Muscle of leg (tissue), 11 donors: ENCODE data around the gene MFSD12. TPM values are rescaled to one million over a fixed set of nuclear protein-coding genes. Genes with fewer than 3 reads are reported as not detected.
"Not testable (repeated sequence)": the region's sequence is repeated elsewhere in the genome, so short reads cannot be mapped to it uniquely, and the experiment has no call there.

Experiments
- DNase-seq: peaks from one replicate; pipeline ENCODE4 v3.0.0; 2013
- H3K27ac ChIP-seq: one replicate; pipeline ENCODE4 v1.5.1; 2013; ENCODE audit warnings: mild to moderate bottlenecking, low read length, control low read depth
- H3K27me3 ChIP-seq: one replicate; pipeline ENCODE4 v1.6.1; 2013; ENCODE audit warnings: low read length; ENCODE audit not compliant: control insufficient read depth, insufficient read depth
- H3K36me3 ChIP-seq: one replicate; pipeline ENCODE4 v1.6.1; 2013; ENCODE audit warnings: low read length; ENCODE audit not compliant: control insufficient read depth, insufficient read depth
- H3K4me1 ChIP-seq: one replicate; pipeline ENCODE4 v1.6.1; 2013; ENCODE audit warnings: low read length; ENCODE audit not compliant: control insufficient read depth, insufficient read depth
- H3K4me3 ChIP-seq: one replicate; pipeline ENCODE4 v1.5.1; 2013; ENCODE audit warnings: low read length, control low read depth
- H3K9me3 ChIP-seq: replicated peaks from 2 replicates; pipeline ENCODE4 v1.6.1; 2013; ENCODE audit warnings: low read depth, low read length; ENCODE audit not compliant: control insufficient read depth
- WGBS: methylation state at CpG from one replicate; pipeline ENCODE4 v1.1.5; 2013; ENCODE audit warnings: missing lambda C conversion rate; ENCODE audit not compliant: insufficient coverage; 5-methylcytosine and 5-hydroxymethylcytosine counted together
- polyA plus RNA-seq, 8 donors: library from polyadenylated mRNA; unstranded; fragments of 120-200 nt; gene quantifications; one replicate each; pipeline versions ENCODE4 v1.2.1 to v1.2.3, GENCODE V29; 2013; ENCODE audit warnings: inconsistent platforms in 1 of 8, low replicate concordance in 1 of 8; ENCODE audit not compliant: insufficient read length in 8 of 8, insufficient read depth in 1 of 8
- total RNA-seq: library from RNA; stranded (reverse); fragments of 120-200 nt; gene quantifications from one replicate; pipeline ENCODE4 v1.2.4, GENCODE V29; 2013

Gene MFSD12
- total and polyA plus RNA-seq, 9 donors = 15.3 to 39.7 (median 27.6) TPM

- 43% methylated on average over 48 of the region's 55 CpGs for WGBS
- no peak overlapping the region for H3K27ac ChIP-seq
Observed at GRCh38 chr19:3573858-3574637, 16.7 kb upstream of the MFSD12 start.

GRCh38 chr19:3573162-3573857 lies 15.9 kb upstream of the MFSD12 start:
- Histone ChIP-seq H3K36me3 (peaks cover 12% of the 10 kb centered on the region), H3K9me3 (no peaks in the 10 kb centered on the region), H3K27ac (peak overlapping the region; percentile 83), H3K4me3 (peak overlapping the region; percentile 86), H3K4me1 (peaks cover 30% of the 10 kb centered on the region), H3K27me3 (no peaks in the 10 kb centered on the region)
- WGBS = under 1% methylated on average over 55 of the region's 60 CpGs
- DNase-seq = peak; percentile 32

More at GRCh38 chr19:3573858-3574637, 16.7 kb upstream of the MFSD12 start:
- Histone ChIP-seq H3K4me3 (peak overlapping the region; percentile 86), H3K27me3 (no peaks in the 10 kb centered on the region), H3K9me3 (no peaks in the 10 kb centered on the region), H3K36me3 (peaks cover 12% of the 10 kb centered on the region), H3K4me1 (peaks cover 30% of the 10 kb centered on the region)
- DNase-seq = peak; percentile 86

DNA sequence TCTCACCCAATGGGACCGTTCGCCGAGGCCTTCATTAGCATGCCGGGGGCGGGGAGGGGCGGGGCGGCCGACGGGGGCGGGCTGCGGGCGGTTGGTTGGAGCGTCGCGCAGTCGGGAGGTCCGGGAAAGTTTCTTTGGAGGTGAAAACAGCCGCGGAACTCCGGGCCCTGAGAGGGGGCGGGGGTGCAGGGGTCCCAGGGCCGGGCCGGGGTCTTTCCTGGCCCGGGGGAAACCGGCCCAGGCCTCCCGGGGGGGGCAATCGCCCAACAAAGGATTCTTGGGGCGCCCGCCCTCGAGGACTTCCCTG lies 15.4 kb upstream of the MFSD12 start, which contains the start of gene HMG20B:
Gene HMG20B (plus strand): TSS at position 90 of the 307 bp plus-strand sequence. CDS start 366 bp downstream, outside the sequence.
- Histone ChIP-seq H3K9me3 (no peaks in the 10 kb centered on the region), H3K4me1 (peaks cover 30% of the 10 kb centered on the region), H3K27me3 (no peaks in the 10 kb centered on the region), H3K36me3 (peaks cover 12% of the 10 kb centered on the region), H3K4me3 (peak within 1 kb of the TSS; percentile 86), H3K27ac (peak within 1 kb of the TSS; percentile 83)
- DNase-seq = no peak
- WGBS = 0% methylated on average over 22 of the region's 30 CpGs

GRCh38 chr19:3572132-3572854 lies 14.9 kb upstream of the MFSD12 start:
- peak; percentile 100 for DNase-seq
- H3K9me3 ChIP-seq = no peaks in the 10 kb centered on the region
- H3K36me3 ChIP-seq = peaks cover 12% of the 10 kb centered on the region
- peak overlapping the region; percentile 56 for H3K4me3 ChIP-seq
- no peaks in the 10 kb centered on the region for H3K27me3 ChIP-seq
- peaks cover 30% of the 10 kb centered on the region for H3K4me1 ChIP-seq
- 2% methylated on average over 36 of the region's 48 CpGs for WGBS
- H3K27ac ChIP-seq = peak overlapping the region; percentile 29

GRCh38 chr19:3570606-3571011 lies 13.2 kb upstream of the MFSD12 start:
- Histone ChIP-seq H3K36me3 (peaks cover 12% of the 10 kb centered on the region), H3K27me3 (no peaks in the 10 kb centered on the region), H3K4me1 (peaks cover 19% of the 10 kb centered on the region), H3K4me3 (no peak overlapping the region), H3K27ac (no peak overlapping the region), H3K9me3 (no peaks in the 10 kb centered on the region)
- 90% methylated on average over 2 of the region's 7 CpGs for WGBS
- DNase-seq = no peak

- DNase-seq, H3K27ac ChIP-seq, H3K27me3 ChIP-seq, H3K36me3 ChIP-seq, H3K4me3 ChIP-seq, H3K9me3 ChIP-seq: not testable (repeated sequence)
- H3K4me1 ChIP-seq = peaks cover 16% of the 10 kb centered on the region
- WGBS = no CpG with 5 or more reads among the region's 11 CpGs
Observed at GRCh38 chr19:3570042-3570441, 12.7 kb upstream of the MFSD12 start.

GRCh38 chr19:3565139-3565538 lies 7.8 kb upstream of the MFSD12 start:
- H3K9me3 ChIP-seq = no peaks in the 10 kb centered on the region
- H3K27me3 ChIP-seq = no peaks in the 10 kb centered on the region
- DNase-seq = no peak
- H3K4me1 ChIP-seq = no peaks in the 10 kb centered on the region
- no peak overlapping the region for H3K4me3 ChIP-seq
- H3K27ac ChIP-seq = no peak overlapping the region
- 72% methylated on average over 16 of the region's 19 CpGs for WGBS
- no peaks in the 10 kb centered on the region for H3K36me3 ChIP-seq

GRCh38 chr19:3563709-3564524 lies 6.5 kb upstream of the MFSD12 start:
- no peak for DNase-seq
- no peaks in the 10 kb centered on the region for H3K36me3 ChIP-seq
- no peak overlapping the region for H3K4me3 ChIP-seq
- no peaks in the 10 kb centered on the region for H3K9me3 ChIP-seq
- H3K27me3 ChIP-seq = no peaks in the 10 kb centered on the region
- H3K4me1 ChIP-seq = no peaks in the 10 kb centered on the region
- no peak overlapping the region for H3K27ac ChIP-seq
- 76% methylated on average over 4 of the region's 17 CpGs for WGBS

DNA sequence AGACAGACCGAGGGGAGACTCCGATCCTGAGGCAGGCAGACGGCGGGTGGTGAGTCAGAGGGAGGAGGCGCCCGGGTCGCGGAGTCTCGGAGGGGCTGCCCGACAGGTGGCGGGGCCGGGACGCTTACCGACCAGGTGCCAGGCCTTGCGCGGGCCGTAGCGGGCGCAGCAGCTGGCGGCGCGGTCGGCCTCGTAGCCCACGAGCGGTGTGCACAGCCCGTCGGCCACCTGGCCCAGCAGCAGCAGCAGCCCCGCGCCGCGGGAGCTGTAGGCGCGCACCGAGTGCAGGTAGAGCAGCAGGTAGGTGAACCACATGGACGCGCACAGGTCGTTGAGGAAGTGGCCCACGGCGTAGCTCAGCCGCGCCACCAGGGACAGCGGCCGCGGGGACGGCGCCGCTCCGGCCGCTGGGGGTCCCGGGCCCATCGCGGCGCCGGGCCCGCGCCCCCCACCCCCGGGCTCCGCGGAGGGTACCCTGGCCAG lies 367 bp downstream of the MFSD12 start:
- under 1% methylated on average over 60 of the region's 60 CpGs for WGBS
- Histone ChIP-seq H3K27me3 (no peaks in the 10 kb centered on the region), H3K9me3 (no peaks in the 10 kb centered on the region), H3K4me1 (peaks cover 18% of the 10 kb centered on the region), H3K36me3 (no peaks in the 10 kb centered on the region), H3K4me3 (peak overlapping the region; percentile 55), H3K27ac (no peak overlapping the region)
- no peak for DNase-seq
